DMS153 (cell line): ENCODE data around the gene CCSER1.
"Not testable (repeated sequence)": the region's sequence is repeated elsewhere in the genome, so short reads cannot be mapped to it uniquely, and the experiment has no call there.

Experiments used
- DNase-seq: peaks from one replicate; lab custom pipeline; 2025; lab: John Stamatoyannopoulos, UW

CCSER1 gene

DNA sequence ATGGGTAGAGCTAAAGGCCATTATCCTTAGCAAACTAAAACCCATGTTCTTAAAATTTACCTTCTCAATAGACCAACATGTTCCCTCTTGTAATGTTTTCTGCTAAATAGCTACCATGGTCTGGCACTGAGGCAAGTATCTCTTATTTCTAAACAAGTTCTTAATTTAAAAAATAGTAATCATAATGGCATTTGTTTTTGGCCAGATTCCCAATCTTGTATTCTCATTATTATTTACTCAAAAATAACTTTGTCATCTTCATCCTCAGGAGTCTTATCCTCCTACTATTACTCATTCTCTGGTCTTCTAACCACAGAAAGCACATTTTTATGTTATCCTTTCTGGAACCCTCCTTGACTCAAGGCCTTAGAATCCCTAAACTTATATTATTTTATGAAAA, 931.2 kb downstream of the CCSER1 start:
- no peak for DNase-seq

DNA sequence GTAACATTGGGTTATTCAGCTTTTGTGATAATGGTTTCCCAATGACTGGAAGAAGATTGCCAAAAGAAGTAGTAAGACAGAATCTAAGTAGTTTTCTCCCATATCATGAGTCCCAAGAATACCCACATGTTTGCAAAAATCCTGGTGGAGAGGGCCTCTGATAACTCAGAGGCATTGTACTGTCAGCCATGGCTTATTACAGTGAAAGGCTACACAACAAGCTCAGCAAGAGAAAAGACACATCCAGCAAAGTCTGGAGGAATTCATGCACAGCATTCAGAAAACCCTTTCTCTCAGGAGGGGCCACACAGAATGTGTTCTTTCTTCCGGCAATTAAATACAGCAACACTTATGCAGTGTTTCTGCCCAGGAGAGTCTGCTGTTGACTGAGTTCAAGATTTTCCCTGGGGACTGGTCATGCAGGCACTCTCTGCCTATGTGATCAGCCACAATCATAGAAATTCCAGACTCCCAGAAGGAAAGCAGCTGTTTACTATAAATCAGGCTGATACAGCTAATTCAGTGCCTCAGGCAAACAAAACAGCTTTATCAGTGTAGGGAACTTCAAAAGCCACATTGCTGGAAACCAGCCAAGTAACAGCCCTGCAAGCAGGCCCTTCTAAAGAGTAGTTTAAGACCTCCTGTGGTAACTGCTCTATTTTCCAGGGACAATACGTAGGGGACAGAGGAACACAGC, 937.1 kb downstream of the CCSER1 start:
- peak; percentile 97 for DNase-seq

DNA sequence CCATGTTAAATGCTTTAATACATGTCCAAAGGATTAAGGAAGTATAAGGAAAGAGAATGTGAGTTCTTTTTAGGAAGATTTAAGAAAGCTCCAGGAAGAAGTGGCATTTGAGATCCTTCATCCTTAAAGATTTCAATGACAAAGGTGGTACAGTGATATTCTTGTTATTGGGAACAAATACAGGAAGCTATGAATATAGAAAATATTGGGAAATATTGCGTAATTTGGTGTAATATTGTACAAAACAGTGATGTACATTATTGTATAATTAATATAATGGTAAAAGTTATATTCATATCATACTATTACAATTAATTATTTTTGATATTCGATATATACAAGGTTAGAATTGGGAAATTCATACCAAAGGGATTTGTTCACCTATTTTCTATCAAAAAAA, 937.9 kb downstream of the CCSER1 start:
- DNase-seq, result no peak

DNA sequence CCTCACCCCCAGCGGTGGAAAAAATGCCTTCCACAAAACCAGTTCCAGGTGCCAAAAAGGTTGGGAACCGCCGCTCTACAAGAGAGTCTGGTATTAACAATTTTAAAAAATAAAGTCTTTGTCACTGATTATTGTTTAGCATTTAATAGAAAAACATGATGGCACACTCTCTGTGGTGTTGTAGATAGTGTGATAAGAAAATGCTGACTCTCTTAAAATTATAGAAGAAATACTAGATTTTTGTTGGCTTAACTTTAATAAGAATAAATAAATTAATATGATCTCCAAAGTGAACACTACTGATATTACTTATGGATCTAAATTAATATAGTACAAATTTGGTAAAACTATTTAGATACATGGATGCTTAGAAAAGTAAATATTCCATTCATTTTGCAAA, 943.5 kb downstream of the CCSER1 start:
- no peak for DNase-seq

DNA sequence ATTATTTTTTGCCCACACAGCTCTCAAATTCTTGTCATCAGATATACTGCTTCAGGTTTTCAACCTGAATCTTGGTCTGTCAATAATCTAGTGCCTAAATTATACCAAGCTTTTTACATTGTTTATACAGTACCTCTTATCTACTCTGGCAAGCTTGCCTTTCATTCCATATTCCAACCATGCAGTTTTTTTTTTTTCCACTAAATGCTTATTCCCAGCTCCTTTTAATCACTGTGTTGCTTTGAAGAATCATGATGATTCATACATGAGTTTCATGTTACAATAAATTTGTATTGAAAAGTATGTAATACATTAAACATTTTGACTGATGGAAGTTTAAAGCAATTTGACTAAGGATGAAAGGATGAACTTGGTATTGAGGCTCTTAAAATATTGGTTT, 949.0 kb downstream of the CCSER1 start:
- no peak for DNase-seq

DNA sequence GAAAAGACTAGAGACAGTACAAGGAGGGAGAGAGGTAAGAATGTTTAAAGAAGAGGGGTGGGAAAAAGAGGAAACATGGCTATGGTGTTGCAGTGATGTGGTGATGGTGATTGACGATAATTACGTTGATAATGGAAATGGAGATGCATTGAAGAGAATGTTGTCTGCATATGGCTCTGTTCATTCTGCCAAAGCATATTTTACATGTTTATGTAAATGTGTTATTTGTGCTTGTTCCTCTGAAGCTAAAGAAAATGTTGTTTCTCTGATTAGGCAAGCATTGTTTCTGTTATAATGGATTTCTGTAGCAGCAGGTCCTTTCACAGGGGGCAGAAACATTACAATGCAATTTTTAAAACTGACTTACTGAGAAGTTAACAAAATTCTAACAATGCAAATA, 958.8 kb downstream of the CCSER1 start:
- no peak for DNase-seq

DNA sequence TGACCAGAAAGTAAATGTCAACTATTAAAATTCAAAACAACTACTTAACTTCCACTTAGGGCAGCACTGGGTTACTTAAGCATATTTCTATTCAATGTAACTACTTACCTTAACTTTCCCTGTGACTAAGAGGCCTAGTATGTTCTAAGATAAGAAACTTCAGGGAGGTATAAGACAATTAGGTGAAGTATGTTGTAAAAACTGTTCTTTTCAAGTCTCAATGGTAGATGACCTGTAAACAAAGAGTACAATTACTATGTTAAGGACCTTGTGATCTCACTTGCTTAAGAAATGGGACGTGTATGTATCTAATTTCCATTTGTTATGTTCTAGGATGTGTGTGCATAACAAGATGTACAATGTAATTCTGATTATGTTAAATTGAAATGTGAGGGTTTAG, 960.5 kb downstream of the CCSER1 start:
- no peak for DNase-seq

DNA sequence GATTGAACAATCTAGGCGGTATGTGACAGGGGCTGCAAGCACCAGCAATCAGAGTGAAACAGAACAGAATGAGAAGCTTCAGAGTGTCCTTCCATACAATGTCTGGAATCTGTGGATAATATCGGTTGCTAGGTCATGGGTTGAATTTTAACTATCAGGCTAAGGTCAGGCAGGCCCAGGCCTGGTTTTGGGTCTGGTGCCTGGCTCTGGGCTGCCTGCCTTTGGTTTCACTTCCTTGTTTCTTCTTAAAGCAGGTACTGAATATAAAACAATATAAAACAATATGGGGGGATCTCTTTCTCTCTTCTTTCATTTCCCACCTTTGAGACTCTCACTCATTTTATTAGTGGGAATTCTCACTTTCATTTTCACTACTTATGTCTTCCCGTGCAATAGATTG, 962.0 kb downstream of the CCSER1 start:
- DNase-seq, result no peak

DNA sequence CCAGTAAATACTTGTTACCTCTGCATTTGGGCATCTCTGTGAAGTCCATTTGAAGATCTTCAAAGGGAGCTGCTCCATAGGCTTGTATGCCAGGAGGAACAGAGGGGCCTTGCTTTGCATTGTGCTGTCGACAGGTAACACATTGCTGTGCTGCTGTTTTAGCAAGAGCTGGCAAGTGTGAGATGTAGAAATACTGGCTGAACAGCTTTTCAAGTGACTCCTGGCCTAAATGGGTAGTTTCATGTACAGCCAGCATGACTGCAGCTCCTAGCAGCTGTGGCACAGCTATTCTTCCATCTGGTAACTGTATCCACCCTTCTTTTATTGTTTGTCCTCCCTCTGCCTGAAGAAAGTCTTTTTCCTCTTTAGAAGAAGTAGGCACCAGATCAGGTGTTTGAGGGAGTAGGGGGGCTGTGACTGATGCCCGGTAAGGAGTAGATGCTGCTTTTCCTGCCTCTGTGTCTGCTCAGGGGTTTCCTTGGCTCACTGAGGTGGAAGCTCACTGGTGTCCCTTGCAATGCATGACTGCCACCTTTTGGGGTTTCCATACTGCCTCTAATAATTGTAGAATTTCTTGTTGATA, 965.3 kb downstream of the CCSER1 start:
- peak; percentile 10 for DNase-seq

DNA sequence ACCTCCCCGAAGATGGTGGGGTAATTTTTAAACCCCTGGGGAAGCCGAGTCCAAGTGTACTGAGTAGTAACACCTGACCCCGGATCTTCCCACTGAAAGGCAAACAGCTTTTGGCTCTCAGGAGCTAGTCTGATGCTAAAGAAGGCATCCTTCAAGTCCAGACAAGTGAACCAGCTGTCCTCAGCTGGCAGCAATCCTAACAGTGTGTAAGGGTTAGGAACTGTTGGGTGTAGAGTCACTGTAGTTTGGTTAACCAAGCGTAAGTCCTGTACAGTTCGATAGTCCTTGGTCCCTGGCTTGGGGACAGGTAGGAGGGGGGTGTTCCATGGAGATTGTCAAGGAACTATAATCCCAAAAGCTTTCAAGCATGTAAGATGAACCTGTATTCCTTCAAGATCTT, 967.0 kb downstream of the CCSER1 start:
- not testable (repeated sequence) for DNase-seq

DNA sequence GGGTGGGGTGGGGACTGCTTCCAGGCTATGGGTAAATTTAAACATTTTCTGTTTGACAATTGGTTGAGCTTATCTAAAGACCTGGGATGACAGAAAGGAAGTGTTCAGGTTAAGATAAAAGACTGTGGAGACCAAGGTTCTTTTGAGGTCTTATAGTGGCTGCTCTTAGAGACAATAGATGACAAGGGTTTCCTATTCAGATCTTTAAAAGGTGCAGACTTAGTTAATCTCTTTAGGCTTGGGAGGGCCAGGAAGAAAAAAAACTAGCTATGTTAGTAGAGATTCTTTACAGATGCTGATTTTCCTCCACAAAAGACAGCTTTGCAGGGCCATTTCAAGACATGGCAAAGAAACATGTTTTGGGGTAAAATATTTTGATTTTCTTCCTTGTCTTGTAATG, 972.5 kb downstream of the CCSER1 start:
- no peak for DNase-seq

DNA sequence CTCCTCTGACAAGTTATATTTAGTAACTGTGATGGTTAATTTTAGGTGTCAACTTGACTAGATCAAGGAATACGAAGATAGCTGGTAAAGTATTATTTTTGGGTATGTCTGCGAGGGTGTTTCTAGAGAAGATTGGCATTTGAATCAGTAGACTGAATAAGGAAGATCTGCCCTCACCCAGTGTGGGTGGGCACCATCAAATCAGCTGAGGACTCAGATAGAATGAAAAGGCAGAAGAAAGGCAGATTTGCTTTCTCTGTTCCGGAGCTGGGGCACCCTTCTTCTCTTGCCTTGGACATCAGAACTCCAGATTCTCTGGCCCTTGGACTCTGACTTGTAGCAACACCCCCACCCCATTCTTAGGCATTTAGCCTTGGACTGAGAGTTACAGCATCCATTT, 981.6 kb downstream of the CCSER1 start:
- no peak for DNase-seq

DNA sequence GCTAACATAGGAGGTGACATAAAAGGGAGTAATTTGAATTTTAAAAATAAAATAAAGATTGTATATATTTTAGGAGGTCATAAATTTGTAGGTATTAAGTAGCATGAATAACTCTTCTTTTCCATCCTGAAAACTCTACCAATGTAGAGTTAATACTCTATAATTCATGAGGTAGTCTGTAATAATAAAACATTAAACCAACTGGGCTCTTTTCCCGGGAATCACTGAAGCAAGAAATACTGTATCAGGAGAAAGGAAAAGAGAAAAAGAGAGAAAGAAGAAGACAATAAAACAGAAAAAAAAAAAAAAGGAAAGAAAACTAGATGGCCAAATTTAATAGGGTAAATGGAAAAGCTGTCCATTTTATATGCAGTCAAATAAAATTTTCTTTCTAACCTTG, 984.4 kb downstream of the CCSER1 start:
- DNase-seq, result no peak

DNA sequence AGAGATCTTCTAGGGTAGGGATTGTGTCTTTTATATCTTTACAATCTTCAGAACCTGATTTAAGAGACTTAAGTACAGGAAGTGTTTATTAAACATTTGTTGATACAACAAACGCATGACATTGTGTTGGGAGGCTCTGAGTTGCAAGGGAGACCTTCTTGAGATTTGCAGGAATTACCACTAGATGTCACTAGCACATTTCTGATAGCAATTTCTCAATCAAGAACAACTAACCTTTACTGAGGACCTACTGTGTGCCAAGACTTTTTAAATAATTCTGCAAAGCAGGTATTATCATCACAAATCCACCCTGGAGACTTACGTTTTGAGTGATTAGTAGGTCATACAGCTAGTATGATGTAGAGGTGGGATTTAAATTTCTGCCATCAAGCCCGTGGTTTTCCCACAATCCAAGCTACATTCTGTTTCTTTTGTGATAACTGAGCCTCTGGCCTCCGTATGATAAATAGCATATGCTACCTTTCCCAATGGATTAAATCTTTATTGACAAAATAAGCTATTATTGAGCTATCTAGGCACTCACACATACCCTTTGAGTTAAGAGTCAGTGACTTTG, 986.0 kb downstream of the CCSER1 start:
- no peak for DNase-seq

DNA sequence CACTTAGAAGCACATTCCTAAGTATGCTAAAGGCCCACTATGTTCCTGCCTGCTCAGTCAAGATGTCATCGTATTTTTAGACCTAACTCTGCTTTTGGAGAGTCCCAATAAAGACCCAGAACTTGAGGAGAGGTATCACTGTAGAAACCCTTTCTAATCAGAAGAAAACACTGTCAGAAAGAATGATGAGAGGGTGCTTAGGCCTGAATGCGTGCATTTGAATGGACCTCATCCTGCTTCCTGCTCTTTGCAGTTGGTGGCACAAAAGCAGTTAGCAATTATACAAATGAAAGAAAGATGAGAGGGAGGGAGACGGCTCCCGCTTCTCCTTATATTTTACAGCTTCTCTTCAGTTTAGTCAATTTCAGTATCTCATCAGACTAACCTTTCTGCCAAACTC, 987.2 kb downstream of the CCSER1 start:
- no peak for DNase-seq

DNA sequence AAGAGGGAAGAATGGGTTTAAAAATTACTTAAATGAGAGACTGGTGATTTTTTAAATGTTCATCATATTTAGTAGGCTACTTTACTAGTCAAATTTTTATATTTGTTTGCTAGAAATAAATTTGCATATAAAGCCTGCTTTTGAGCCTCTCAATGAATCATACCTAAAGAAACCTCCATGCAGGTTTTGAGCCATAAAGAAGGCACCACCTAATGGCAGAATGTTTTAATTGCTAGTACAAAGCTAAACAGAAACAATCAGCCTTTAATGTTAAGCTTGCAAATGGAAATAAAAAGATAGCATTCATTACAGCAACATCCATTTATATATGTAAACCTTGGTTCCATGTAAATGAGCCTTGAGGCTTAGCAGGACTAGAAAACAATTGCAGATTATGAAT, 989.7 kb downstream of the CCSER1 start:
- DNase-seq, result no peak

DNA sequence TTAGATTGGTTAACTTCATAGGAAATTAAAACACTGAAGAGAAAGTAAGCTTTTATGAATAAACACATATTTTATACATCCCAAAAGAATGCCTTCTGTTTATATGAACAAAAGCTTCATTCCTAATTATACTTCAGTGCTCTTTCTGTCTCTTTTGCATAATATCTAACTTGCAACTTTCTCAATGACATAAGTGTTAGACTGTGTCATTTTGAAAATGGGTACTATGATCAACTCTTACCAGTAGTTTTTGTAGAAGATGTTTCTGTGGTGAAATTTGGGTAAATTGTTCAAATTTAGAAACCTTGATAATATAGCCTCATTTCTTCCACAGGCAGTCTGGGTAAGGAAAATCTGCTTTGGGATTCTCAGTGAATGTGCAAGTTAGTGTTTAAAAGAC, 991.4 kb downstream of the CCSER1 start:
- DNase-seq, result no peak

DNA sequence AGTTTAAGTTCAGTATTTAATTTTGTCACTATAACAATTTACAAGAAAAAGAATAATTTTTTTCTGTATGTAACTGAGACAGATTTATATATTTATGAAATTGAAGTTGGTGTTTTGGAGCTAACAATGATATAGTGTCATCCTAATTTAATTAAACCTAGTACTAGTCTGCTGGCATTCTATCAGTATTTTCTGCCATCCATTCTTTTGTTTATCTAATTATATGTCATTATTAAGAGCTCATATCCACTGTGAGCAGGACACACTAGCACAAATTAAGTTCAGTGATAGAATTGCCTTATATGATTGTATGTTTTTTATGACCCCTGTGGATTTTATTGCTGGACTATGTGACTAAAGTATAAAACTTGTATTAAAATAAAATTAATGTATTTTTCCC, 996.5 kb downstream of the CCSER1 start:
- no peak for DNase-seq

DNA sequence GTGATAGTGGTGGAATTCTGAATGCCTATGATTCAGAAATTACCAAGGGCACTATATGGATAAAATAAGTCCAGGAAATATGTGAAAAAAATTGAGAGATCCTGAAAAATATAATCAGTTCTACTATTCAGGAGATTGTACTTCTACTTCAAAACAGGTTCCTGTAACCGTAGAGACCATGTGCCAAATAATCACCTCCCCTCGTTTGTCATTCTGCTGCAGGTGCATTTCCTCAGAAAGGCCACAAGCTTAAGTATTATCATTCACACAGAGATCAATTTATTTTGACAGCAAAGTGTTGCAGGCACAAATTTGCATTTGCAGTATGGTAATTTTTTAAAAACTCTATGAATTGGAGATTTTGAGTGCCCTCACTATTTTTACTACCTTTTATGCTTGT, 1000.0 kb downstream of the CCSER1 start:
- no peak for DNase-seq

DNA sequence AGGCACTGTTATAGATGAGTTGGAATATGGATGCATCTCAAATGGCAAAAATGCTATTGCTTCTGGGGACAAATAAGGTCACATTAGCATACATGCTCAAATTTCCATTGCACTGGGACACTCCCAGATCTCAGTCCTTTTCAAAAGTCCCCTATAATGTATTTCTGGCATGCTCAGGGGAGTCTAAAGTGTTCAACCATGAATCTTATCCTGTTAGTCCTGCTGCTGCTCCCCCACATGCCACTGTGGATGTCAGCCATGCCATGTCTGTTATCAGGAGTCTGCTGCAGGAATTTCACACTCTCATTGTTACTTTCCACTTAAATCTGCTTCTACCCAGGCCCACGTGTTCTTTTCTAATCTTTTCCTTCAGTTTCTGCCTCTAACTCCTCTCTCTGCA, 1000.6 kb downstream of the CCSER1 start:
- no peak for DNase-seq

DNA sequence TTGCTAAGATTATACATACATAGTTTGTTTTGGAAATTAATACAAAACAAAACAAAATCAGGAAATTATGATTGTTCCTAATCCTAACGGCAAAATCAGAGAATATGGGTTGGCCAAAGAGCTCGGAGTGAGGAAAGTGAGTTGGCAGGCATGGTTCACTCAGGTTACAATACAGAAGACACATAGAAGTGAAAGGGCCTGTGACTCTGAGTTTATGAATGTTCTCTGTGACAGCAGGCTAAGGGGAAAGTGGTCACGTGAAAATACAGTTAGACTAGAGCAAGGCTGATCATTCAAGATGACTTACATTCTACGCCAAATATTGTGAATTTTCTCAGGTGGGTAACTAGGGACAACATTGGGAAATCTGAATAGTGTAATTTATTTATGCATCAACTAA, 1001.3 kb downstream of the CCSER1 start:
- DNase-seq, result no peak

DNA sequence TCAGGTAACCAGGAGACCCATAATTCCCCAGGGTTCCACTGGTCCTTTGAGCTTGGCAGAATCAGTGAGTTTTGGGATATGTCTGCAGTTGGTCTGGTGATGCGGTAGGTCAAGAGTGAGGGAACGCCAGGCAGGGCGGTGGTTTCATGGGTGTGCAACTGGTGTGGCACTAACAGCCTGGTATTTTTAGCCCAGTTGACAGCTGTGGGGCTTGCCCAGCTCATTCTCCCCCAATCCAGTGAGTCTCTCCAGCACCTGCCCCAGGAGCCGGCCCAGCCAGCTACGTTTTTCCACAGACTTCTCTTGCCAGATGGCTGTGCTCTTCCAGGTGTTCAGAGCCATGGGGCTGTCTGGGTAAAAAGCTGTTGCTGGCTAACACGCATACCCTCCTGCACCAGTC, 1019.9 kb downstream of the CCSER1 start:
- no peak for DNase-seq

DNA sequence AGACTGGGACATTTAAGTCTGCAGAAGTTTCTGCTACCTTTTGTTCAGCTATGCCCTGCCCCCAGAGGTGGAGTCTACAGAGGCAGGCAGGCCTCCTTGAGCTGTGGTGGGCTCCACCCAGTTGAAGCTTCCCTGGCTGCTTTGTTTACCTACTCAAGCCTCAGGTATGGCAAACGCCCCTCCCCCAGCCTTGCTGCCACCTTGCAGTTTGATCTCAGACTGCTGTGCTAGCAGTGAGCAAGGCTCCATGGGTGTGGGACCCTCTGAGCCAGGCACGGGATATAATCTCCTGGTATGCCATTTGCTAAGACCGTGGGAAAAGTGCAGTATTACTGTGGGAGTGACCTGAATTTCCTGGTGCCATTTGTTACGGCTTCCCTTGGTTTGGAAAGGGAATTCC, 1026.8 kb downstream of the CCSER1 start:
- not testable (repeated sequence) for DNase-seq
